ENCODE measurements around the gene IFTAP. TPM values are rescaled to one million over a fixed set of nuclear protein-coding genes. Genes with fewer than 3 reads are reported as not detected.
"Not testable (repeated sequence)": the region's sequence is repeated elsewhere in the genome, so short reads cannot be mapped to it uniquely, and the experiment has no call there.

The IFTAP gene, protein sequence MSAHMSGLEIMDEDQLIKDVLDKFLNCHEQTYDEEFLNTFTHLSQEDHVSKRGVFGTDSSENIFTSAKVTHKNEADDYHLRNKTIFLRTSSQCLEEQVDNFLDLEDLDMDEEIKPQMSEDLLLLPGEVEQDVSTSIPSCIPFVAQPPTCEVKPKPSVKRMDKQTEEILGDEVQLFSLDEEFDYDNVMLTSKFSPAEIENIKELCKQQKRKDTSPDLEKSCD
- total RNA-seq (2022), result 15.5 and 17.1 TPM in 2 replicates
- percentile 45 among the genes with signal in this experiment for Bru-seq, nascent RNA
- percentile 40 among the genes with signal in this experiment for BruChase-seq, experiment 1, labeled RNA remaining after a 6-hour chase
- BruChase-seq, experiment 2, labeled RNA remaining after a 2-hour chase, result percentile 40 among the genes with signal in this experiment
- long read RNA-seq, transcript C11orf74-201 (6 exons, 863 nt), result major isoform, 17 of 56 reads
- long read RNA-seq, transcript C11orf74-202 (4 exons, 633 nt), result minor isoform, 10 of 56 reads
- long read RNA-seq, transcript C11orf74-208 (6 exons, 694 nt), result minor isoform, 12 of 56 reads
- long read RNA-seq, partial matches to known transcripts, result 0 of 56 reads
- long read RNA-seq, other reads (novel, unspliced or antisense), result 8 of 56 reads

GRCh38 chr11:36594316-36594989 lies at the start of gene IFTAP:
Gene IFTAP (plus strand): TSS chr11:36594502. CDS start chr11:36610104, 15,602 bp downstream.
- CTCF ChIA-PET, result interaction anchor here (1.0 kb wide), 1 partner anchor 30 kb away, joined by 4 read pairs; no protein-coding TSS in a partner anchor

GRCh38 chr11:36550385-36551115 lies 43.8 kb upstream of the IFTAP start:
- H3K9me3 Mint-ChIP-seq (ENCODE audit: low read depth, unreplicated experiment), result no peaks in the 10 kb centered on the region
- CTCF ChIA-PET, result no interaction called here
- no peak overlapping the region for H3K4me3 Mint-ChIP-seq (ENCODE audit: low read depth, unreplicated experiment)
- BruUV-seq (replicated peaks), result no TSS peak
- no peaks in the 10 kb centered on the region for H3K36me3 Mint-ChIP-seq (ENCODE audit: insufficient read depth, unreplicated experiment)
- TF ChIP-seq, protein P1, sequence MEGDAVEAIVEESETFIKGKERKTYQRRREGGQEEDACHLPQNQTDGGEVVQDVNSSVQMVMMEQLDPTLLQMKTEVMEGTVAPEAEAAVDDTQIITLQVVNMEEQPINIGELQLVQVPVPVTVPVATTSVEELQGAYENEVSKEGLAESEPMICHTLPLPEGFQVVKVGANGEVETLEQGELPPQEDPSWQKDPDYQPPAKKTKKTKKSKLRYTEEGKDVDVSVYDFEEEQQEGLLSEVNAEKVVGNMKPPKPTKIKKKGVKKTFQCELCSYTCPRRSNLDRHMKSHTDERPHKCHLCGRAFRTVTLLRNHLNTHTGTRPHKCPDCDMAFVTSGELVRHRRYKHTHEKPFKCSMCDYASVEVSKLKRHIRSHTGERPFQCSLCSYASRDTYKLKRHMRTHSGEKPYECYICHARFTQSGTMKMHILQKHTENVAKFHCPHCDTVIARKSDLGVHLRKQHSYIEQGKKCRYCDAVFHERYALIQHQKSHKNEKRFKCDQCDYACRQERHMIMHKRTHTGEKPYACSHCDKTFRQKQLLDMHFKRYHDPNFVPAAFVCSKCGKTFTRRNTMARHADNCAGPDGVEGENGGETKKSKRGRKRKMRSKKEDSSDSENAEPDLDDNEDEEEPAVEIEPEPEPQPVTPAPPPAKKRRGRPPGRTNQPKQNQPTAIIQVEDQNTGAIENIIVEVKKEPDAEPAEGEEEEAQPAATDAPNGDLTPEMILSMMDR (IDR thresholded peaks at IDR 0.05; ENCODE audit: unreplicated experiment), result no peak
- intact Hi-C loops (cut with micrococcal nuclease; ENCODE audit: unreplicated experiment), result no loop called here
- H3K27me3 Mint-ChIP-seq (ENCODE audit: unreplicated experiment), result peaks cover 31% of the 10 kb centered on the region
- H3K27ac Mint-ChIP-seq (ENCODE audit: unreplicated experiment), result no peak overlapping the region
- no peak for DNase-seq
- H3K4me1 Mint-ChIP-seq (ENCODE audit: low read depth, unreplicated experiment), result no peaks in the 10 kb centered on the region

More at GRCh38 chr11:36594316-36594989, at the start of gene IFTAP:
- H3K9me3 Mint-ChIP-seq (ENCODE audit: low read depth, unreplicated experiment), result peaks cover 4% of the 10 kb centered on the region
- TF ChIP-seq, protein P1 (IDR thresholded peaks at IDR 0.05; ENCODE audit: unreplicated experiment), result no peak
- TSS peak; percentile 35 for BruUV-seq (replicated peaks)
- peak within 1 kb of the TSS; percentile 70 for H3K27ac Mint-ChIP-seq (ENCODE audit: unreplicated experiment)
- intact Hi-C loops (cut with micrococcal nuclease; ENCODE audit: unreplicated experiment), result no loop called here
- H3K4me1 Mint-ChIP-seq (ENCODE audit: low read depth, unreplicated experiment), result no peaks in the 10 kb centered on the region
- H3K4me3 Mint-ChIP-seq (ENCODE audit: low read depth, unreplicated experiment), result peak within 1 kb of the TSS; percentile 96
- peak; percentile 53 for DNase-seq
- H3K27me3 Mint-ChIP-seq (ENCODE audit: unreplicated experiment), result peaks cover 40% of the 10 kb centered on the region
- H3K36me3 Mint-ChIP-seq (ENCODE audit: insufficient read depth, unreplicated experiment), result peaks cover 8% of the 10 kb centered on the region

- intact Hi-C loops (cut with micrococcal nuclease; ENCODE audit: unreplicated experiment); H3K4me3 Mint-ChIP-seq (ENCODE audit: low read depth, unreplicated experiment); BruUV-seq (replicated peaks); H3K36me3 Mint-ChIP-seq (ENCODE audit: insufficient read depth, unreplicated experiment); H3K9me3 Mint-ChIP-seq (ENCODE audit: low read depth, unreplicated experiment); H3K4me1 Mint-ChIP-seq (ENCODE audit: low read depth, unreplicated experiment); H3K27ac Mint-ChIP-seq (ENCODE audit: unreplicated experiment); DNase-seq; CTCF ChIA-PET: not testable (repeated sequence)
- H3K27me3 Mint-ChIP-seq (ENCODE audit: unreplicated experiment), result peaks cover 40% of the 10 kb centered on the region
Measured at GRCh38 chr11:36557390-36557789, 36.9 kb upstream of the IFTAP start.

DNA sequence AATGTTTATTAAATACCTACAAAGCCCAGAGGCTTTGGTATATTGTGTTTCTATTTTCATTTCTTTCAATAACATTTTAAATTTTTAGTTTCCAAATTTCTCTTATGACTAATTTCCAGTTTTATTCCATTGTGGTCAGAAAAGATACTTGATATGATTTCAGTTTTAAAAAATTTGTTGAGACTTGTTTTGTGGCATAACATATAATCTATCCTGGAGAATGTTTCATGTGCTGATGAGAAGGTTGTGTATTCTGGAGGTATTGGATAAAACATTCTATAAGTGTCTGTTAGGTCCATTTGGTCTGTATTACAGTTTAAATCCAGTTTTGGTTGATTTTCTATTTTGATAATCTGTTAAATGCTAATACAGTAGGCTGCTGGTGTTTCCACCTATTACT lies 36.3 kb upstream of the IFTAP start:
- Mint-ChIP-seq H3K9me3 (ENCODE audit: low read depth, unreplicated experiment) (no peaks in the 10 kb centered on the region), H3K4me1 (ENCODE audit: low read depth, unreplicated experiment) (peaks cover 9% of the 10 kb centered on the region), H3K36me3 (ENCODE audit: insufficient read depth, unreplicated experiment) (no peaks in the 10 kb centered on the region), H3K27ac (ENCODE audit: unreplicated experiment) (no peak overlapping the region), H3K27me3 (ENCODE audit: unreplicated experiment) (peaks cover 42% of the 10 kb centered on the region), H3K4me3 (ENCODE audit: low read depth, unreplicated experiment) (no peak overlapping the region)
- BruUV-seq (replicated peaks), result no TSS peak
- TF ChIP-seq, protein P1 (IDR thresholded peaks at IDR 0.05; ENCODE audit: unreplicated experiment), result no peak
- intact Hi-C loops (cut with micrococcal nuclease; ENCODE audit: unreplicated experiment), result no loop called here
- DNase-seq, result no peak
- CTCF ChIA-PET, result no interaction called here

Data from Calu3 (cell line).